Duodenal mucosa (tissue), 2 donors: ENCODE data around the gene TTLL13.

Source experiments
- H3K27ac ChIP-seq: one replicate; pipeline ENCODE4 v1.7.0; 2013; ENCODE audit warnings: low read depth, low read length
- H3K27me3 ChIP-seq, 2 donors: one replicate each; pipeline ENCODE4 v1.7.0; 2013; ENCODE audit warnings: low read length in 2 of 2, control low read depth in 1 of 2; ENCODE audit not compliant: insufficient read depth in 2 of 2, control insufficient read depth in 1 of 2
- H3K36me3 ChIP-seq, 2 donors: one replicate each; pipeline ENCODE4 v1.7.0; 2013; ENCODE audit warnings: low read length in 2 of 2, control low read depth in 1 of 2; ENCODE audit not compliant: insufficient read depth in 2 of 2, control insufficient read depth in 1 of 2
- H3K4me1 ChIP-seq, 2 donors: one replicate each; pipeline ENCODE4 v1.7.0; 2013; ENCODE audit warnings: low read length in 2 of 2, control low read depth in 1 of 2; ENCODE audit not compliant: insufficient read depth in 2 of 2, control insufficient read depth in 1 of 2
- H3K4me3 ChIP-seq, 2 donors: one replicate each; pipeline ENCODE4 v1.7.0; 2013; ENCODE audit warnings: low read length in 2 of 2, low read depth in 1 of 2
- H3K9ac ChIP-seq, 2 donors: one replicate each; pipeline ENCODE4 v1.7.0; 2013; ENCODE audit warnings: low read length in 2 of 2, low read depth in 1 of 2
- H3K9me3 ChIP-seq, 2 donors: one replicate each; pipeline ENCODE4 v1.7.0; 2013; ENCODE audit warnings: low read length in 2 of 2, control low read depth in 1 of 2; ENCODE audit not compliant: control insufficient read depth in 1 of 2

The TTLL13 gene

GRCh38 chr15:90213818-90214204 lies 35.5 kb upstream of the TTLL13 start:
- no peaks in the 10 kb centered on the region for H3K9me3 ChIP-seq
- H3K4me1 ChIP-seq, result peaks cover 40 to 47% of the 10 kb centered on the region in 2 donors
- H3K36me3 ChIP-seq, result peaks cover 16 to 26% of the 10 kb centered on the region in 2 donors
- H3K9ac ChIP-seq, result peak overlapping the region; percentile 58 to 82
- no peak overlapping the region for H3K4me3 ChIP-seq
- H3K27me3 ChIP-seq, result no peaks in the 10 kb centered on the region
- H3K27ac ChIP-seq, result peak overlapping the region; percentile 95

- no peaks in the 10 kb centered on the region for H3K9me3 ChIP-seq
- H3K27ac ChIP-seq, result no peak overlapping the region
- H3K36me3 ChIP-seq, result peaks cover 16 to 23% of the 10 kb centered on the region in 2 donors
These were observed 34.7 kb upstream of the TTLL13 start for GRCh38 chr15:90214553-90215196.

DNA sequence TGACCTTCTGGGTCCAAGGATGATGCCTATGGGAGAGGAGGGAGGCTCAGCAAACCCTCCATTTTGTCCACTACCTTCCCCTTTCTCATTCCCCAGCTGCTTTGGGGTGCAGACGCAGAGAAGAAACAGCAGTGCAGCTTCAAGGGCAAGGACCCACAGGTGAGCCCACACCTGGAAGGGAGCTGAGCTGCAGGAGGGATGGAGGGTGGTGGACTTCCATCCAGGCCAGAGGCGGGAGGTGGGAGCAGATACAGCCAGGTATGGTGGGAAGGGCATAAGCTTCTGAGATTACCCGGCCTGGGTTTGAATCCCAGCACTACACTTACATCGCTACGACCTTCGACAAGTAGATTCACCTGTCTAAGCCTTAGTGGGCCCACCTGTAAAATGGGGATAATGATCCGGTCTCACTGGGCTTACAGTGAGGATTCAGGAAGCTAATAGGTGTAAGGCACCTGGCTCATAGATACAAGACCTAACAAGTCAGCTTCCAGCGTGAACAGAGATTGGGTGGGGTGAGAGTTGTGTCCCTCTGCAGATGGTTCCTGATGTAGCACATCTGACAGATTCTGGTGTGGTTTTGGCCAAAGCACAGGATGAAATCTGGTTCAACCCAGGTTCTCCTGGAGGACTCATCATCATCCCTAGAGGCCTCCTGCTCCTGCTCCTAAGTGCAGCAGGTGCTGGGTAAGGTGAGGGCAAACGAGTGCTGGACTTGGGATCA lies 31.5 kb upstream of the TTLL13 start:
- H3K4me1 ChIP-seq, result peaks cover 16 to 20% of the 10 kb centered on the region in 2 donors
- H3K27ac ChIP-seq, result no peak overlapping the region
- no peak overlapping the region for H3K4me3 ChIP-seq
- H3K9me3 ChIP-seq, result no peaks in the 10 kb centered on the region
- peaks cover 16 to 33% of the 10 kb centered on the region in 2 donors for H3K36me3 ChIP-seq
- no peaks in the 10 kb centered on the region for H3K27me3 ChIP-seq
- H3K9ac ChIP-seq, result no peak overlapping the region

More at GRCh38 chr15:90214553-90215196, 34.7 kb upstream of the TTLL13 start:
- Histone ChIP-seq H3K27me3 (no peaks in the 10 kb centered on the region), H3K4me3 (no peak overlapping the region), H3K9ac (peak overlapping the region in 1 of 2 donors; percentile 19), H3K4me1 (peaks cover 40 to 44% of the 10 kb centered on the region in 2 donors)

DNA sequence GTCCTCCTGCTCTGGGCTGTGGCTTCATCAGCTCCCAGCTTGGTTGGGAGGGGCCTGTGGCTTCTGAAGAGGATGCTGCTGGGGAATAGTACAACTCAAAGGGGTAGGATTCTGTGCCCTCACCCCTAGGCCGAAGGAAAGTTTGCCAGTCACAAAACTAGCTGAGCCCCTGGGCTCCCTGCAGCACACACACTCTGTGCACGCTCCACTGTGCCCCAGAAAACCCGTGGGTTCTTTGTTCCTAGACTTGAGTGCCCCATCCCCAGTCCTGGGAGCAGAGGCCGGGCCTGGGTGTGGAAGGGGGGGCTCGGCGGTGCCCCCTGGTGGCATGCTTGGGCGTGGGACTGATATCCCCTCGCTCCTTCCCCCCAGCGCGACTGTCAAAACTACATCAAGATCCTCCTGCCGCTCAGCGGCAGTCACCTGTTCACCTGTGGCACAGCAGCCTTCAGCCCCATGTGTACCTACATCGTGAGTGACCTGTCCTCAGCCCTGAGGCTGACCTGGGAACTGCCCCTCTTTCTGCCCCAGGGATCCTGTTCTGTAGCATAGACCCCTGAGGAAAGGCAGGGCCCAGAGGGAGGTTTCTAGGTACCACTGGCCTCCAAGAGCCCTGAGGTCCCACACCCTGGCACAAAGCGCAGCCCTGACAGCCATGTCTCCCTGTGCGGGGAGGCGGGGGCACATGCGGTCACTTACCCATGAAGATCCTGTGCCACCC lies 29.8 kb upstream of the TTLL13 start:
- peaks cover 32 to 50% of the 10 kb centered on the region in 2 donors for H3K36me3 ChIP-seq
- H3K27me3 ChIP-seq, result no peaks in the 10 kb centered on the region
- no peaks in the 10 kb centered on the region for H3K9me3 ChIP-seq
- peaks cover 9 to 11% of the 10 kb centered on the region in 2 donors for H3K4me1 ChIP-seq
- no peak overlapping the region for H3K27ac ChIP-seq
- no peak overlapping the region for H3K4me3 ChIP-seq
- H3K9ac ChIP-seq, result no peak overlapping the region

GRCh38 chr15:90221246-90221900 lies 28.0 kb upstream of the TTLL13 start:
- Histone ChIP-seq H3K4me1 (peaks cover 6 to 7% of the 10 kb centered on the region in 2 donors), H3K9me3 (no peaks in the 10 kb centered on the region), H3K4me3 (no peak overlapping the region), H3K36me3 (peaks cover 44 to 64% of the 10 kb centered on the region in 2 donors), H3K9ac (peak overlapping the region in 1 of 2 donors; percentile 13), H3K27ac (no peak overlapping the region), H3K27me3 (no peaks in the 10 kb centered on the region)

GRCh38 chr15:90222547-90222946 lies 26.8 kb upstream of the TTLL13 start:
- Histone ChIP-seq H3K27ac (no peak overlapping the region), H3K4me1 (peaks cover 6 to 7% of the 10 kb centered on the region in 2 donors), H3K27me3 (no peaks in the 10 kb centered on the region), H3K9ac (no peak overlapping the region), H3K36me3 (peaks cover 48 to 70% of the 10 kb centered on the region in 2 donors), H3K4me3 (no peak overlapping the region), H3K9me3 (no peaks in the 10 kb centered on the region)

DNA sequence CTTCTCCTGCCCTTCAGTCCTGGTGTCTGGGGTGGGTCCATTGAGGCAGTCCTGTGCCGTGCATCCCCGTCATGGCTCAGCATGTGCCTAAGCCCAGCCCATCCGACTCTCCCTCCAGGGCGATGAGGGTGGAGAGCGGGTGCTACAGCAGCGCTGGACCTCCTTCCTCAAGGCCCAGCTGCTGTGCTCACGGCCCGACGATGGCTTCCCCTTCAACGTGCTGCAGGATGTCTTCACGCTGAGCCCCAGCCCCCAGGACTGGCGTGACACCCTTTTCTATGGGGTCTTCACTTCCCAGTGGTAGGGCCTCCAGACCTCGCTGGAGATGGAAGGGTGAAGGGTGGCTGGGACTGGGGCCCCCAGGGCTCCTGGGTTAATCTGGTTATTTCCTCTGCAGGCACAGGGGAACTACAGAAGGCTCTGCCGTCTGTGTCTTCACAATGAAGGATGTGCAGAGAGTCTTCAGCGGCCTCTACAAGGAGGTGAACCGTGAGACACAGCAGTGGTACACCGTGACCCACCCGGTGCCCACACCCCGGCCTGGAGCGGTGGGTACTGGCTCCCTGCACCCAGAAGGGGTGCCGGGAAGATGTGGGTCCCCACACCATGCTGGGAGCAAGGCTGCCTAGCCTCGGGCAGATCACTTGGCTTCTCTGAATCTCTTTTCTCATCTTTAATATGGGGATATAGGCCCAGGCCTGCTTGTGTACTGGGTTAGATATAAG lies 25.8 kb upstream of the TTLL13 start:
- H3K36me3 ChIP-seq, result peaks cover 52 to 70% of the 10 kb centered on the region in 2 donors
- H3K27me3 ChIP-seq, result no peaks in the 10 kb centered on the region
- no peak overlapping the region for H3K9ac ChIP-seq
- no peaks in the 10 kb centered on the region for H3K9me3 ChIP-seq
- H3K4me3 ChIP-seq, result no peak overlapping the region
- H3K27ac ChIP-seq, result no peak overlapping the region
- peaks cover 6 to 7% of the 10 kb centered on the region in 2 donors for H3K4me1 ChIP-seq

DNA sequence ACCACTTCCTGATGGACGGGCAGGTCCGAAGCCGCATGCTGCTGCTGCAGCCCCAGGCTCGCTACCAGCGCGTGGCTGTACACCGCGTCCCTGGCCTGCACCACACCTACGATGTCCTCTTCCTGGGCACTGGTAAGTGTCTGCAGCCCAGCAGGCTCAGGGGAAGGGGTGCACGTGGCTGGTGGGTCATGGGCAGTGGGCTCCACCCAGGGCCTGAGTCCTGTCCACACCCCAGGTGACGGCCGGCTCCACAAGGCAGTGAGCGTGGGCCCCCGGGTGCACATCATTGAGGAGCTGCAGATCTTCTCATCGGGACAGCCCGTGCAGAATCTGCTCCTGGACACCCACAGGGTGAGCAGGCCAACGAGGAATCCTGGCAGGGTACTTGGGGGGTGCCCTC lies 24.3 kb upstream of the TTLL13 start:
- H3K9ac ChIP-seq, result no peak overlapping the region
- no peak overlapping the region for H3K4me3 ChIP-seq
- peaks cover 65 to 84% of the 10 kb centered on the region in 2 donors for H3K36me3 ChIP-seq
- H3K27me3 ChIP-seq, result no peaks in the 10 kb centered on the region
- no peaks in the 10 kb centered on the region for H3K9me3 ChIP-seq
- no peak overlapping the region for H3K27ac ChIP-seq
- H3K4me1 ChIP-seq, result peaks cover 16 to 17% of the 10 kb centered on the region in 2 donors

- no peaks in the 10 kb centered on the region for H3K9me3 ChIP-seq
- no peak overlapping the region for H3K27ac ChIP-seq
- H3K9ac ChIP-seq, result no peak overlapping the region
- H3K27me3 ChIP-seq, result no peaks in the 10 kb centered on the region
- H3K36me3 ChIP-seq, result peaks cover 71 to 88% of the 10 kb centered on the region in 2 donors
- no peak overlapping the region for H3K4me3 ChIP-seq
- H3K4me1 ChIP-seq, result peaks cover 21 to 22% of the 10 kb centered on the region in 2 donors
These were observed 23.7 kb upstream of the TTLL13 start for GRCh38 chr15:90225504-90226234.
